CD4-positive, alpha-beta T cell (primary cell): ENCODE results near the gene INSIG1. TPM values are rescaled to one million over a fixed set of nuclear protein-coding genes. Genes with fewer than 3 reads are reported as not detected.
A peak's percentile ranks its signal among the peaks of the same experiment; 100 is the strongest.

Experiments used
- ATAC-seq: fragments of 200-7000 bp; cut with Tn5 transposase; one replicate; pipeline ENCODE4 v1.10.0; 2022; ENCODE audit warnings: mild to moderate bottlenecking; ENCODE audit not compliant: poor library complexity
- CTCF ChIA-PET: fragments of 350-600 bp; sonication (Branson Sonifier 250); formaldehyde crosslinking; loops from one replicate; lab custom pipeline; 2021; ENCODE audit warnings: antibody characterized with exemption, inconsistent platforms; lab: Charles Lee
- POLR2A ChIA-PET: fragments of 350-600 bp; sonication (Branson Sonifier 250); formaldehyde crosslinking; loops from one replicate; lab custom pipeline; 2021; ENCODE audit warnings: antibody characterized with exemption, inconsistent platforms; lab: Charles Lee
- DNase-seq, 14 experiments: peaks; one replicate each; pipeline ENCODE4 v3.0.0-alpha.2; 2013 to 2020; ENCODE audit warnings: mixed read lengths in 2 of 14
- H3K27ac ChIP-seq, 2 donors: one replicate each; pipeline versions ENCODE4 v1.5.1 to v1.7.0; 2013; ENCODE audit warnings: low read length in 2 of 2, low read depth in 1 of 2, mild to moderate bottlenecking in 1 of 2
- H3K27me3 ChIP-seq, 2 experiments: 1 replicate in 1 of 2; 2 replicates in 1 of 2; pipeline versions ENCODE4 v1.6.1 to v1.7.0; 2013; ENCODE audit warnings: low read length in 2 of 2, control low read depth in 1 of 2, mild to moderate bottlenecking in 1 of 2, moderate library complexity in 1 of 2; ENCODE audit not compliant: insufficient read depth in 2 of 2, control insufficient read depth in 1 of 2
- H3K36me3 ChIP-seq: one replicate; pipeline ENCODE4 v1.6.1; 2013; ENCODE audit warnings: low read length, control low read depth; ENCODE audit not compliant: insufficient read depth
- H3K4me1 ChIP-seq: one replicate; pipeline ENCODE4 v1.6.1; 2013; ENCODE audit warnings: low read length, control low read depth; ENCODE audit not compliant: insufficient read depth
- H3K4me3 ChIP-seq: one replicate; pipeline ENCODE4 v1.5.1; 2013; ENCODE audit warnings: mild to moderate bottlenecking, low read length, moderate library complexity
- H3K9me3 ChIP-seq, 2 experiments: 1 replicate in 1 of 2; 2 replicates in 1 of 2; pipeline versions ENCODE4 v1.6.1 to v1.7.0; 2013; ENCODE audit warnings: low read length in 2 of 2, mild to moderate bottlenecking in 2 of 2, control low read depth in 1 of 2, moderate library complexity in 1 of 2; ENCODE audit not compliant: control insufficient read depth in 1 of 2, insufficient read depth in 1 of 2
- H3K27ac Mint-ChIP-seq: one replicate; pipeline ENCODE4 v1.8.0; 2020; ENCODE audit warnings: mixed read lengths
- H3K27me3 Mint-ChIP-seq: one replicate; pipeline ENCODE4 v1.8.0; 2021; ENCODE audit warnings: mixed read lengths
- H3K36me3 Mint-ChIP-seq: one replicate; pipeline ENCODE4 v1.8.0; 2021; ENCODE audit warnings: low read depth, mixed read lengths
- H3K4me1 Mint-ChIP-seq: one replicate; pipeline ENCODE4 v1.8.0; 2021; ENCODE audit warnings: low read depth, mixed read lengths
- H3K4me3 Mint-ChIP-seq: one replicate; pipeline ENCODE4 v1.8.0; 2020; ENCODE audit warnings: mild to moderate bottlenecking, mixed read lengths
- H3K9me3 Mint-ChIP-seq: one replicate; pipeline ENCODE4 v1.8.0; 2020; ENCODE audit warnings: mixed read lengths
- CTCF ChIP-seq: fragments of 200-600 bp; IDR thresholded peaks from one replicate; pipeline ENCODE4 v1.8.0; 2022; ENCODE audit warnings: antibody characterized with exemption, mild to moderate bottlenecking
- intact Hi-C, 2 experiments: fragments of 100-400 bp; cut with DNase I in 1 of 2; cut with micrococcal nuclease in 1 of 2; formaldehyde crosslinking; loops; one replicate each; pipeline versions ENCODE4 v1.15.1 to v1.9.0; 2023 to 2025; cut with DNase I, micrococcal nuclease
- total RNA-seq, 174 experiments: library from RNA in 2 of 174; stranded (reverse) in 2 of 174; gene quantifications; one replicate each; pipeline ENCODE4 v1.2.3 and lab custom pipeline; 2021 to 2026

Gene INSIG1
- total RNA-seq, 2 experiments from 2014 or later = 58.1 to 60.9 TPM

DNA sequence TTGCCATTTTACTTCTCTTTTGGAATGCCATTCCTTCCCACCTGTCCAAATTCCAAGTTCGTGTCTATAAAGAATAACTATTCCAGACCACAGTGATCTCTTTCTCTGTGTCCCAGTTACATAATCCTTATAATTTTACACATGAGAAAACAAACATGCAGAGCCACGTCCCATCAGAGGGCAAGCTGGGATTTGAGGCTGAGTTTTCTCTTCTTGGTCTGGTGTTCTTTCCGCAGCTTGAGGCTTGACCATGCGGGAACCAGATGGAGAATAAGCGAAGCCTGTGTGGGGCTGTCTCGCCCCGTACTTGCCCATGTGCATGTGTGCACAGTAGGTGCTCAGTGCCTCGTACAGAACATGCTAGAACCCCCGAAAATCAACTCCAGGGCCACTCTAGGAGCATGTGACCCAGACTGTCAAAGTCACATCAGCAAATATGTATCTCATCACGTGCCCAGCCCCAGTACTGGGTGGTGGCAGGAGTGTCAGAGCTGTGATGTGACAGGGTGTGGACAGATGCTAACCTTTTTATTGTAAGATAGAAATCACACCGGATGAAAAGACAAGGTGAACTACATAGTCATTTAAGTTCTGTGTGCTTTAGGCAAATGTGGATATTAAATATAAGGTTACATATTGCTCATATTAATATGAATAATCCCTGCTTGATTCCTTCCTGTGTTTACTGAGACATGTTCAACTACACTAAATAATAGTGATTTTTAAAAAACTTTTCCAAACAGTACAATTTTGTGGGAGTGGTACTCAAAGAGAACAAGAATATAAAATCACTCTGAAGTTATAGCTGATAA is 3.2 kb downstream of the INSIG1 start:
- H3K36me3 ChIP-seq = peaks cover 51% of the 10 kb centered on the region
- peaks cover 39% of the 10 kb centered on the region for H3K4me1 ChIP-seq
- TF ChIP-seq CTCF = no peak
- Mint-ChIP-seq H3K9me3 (no peaks in the 10 kb centered on the region), H3K36me3 (peaks cover 60% of the 10 kb centered on the region), H3K4me3 (peak overlapping the region; percentile 32), H3K27me3 (no peaks in the 10 kb centered on the region), H3K4me1 (peaks cover 41% of the 10 kb centered on the region), H3K27ac (peak overlapping the region; percentile 89)
- H3K9me3 ChIP-seq = no peaks in the 10 kb centered on the region
- H3K27me3 ChIP-seq = no peaks in the 10 kb centered on the region
- CTCF ChIA-PET = interaction anchor here (1.1 to 6.7 kb wide), 3 partner anchors 44 to 96 kb away, joined by 3 to 57 read pairs (median 3); no protein-coding TSS in a partner anchor
- intact Hi-C loops = no loop called here
- POLR2A ChIA-PET = interaction anchor here (1.1 to 4.6 kb wide), 2 partner anchors 298 to 372 kb away, joined by 3 to 56 read pairs; partner anchors contain the start of gene PAXIP1
- peak in 2 of 14 experiments; percentile 43 to 47 for DNase-seq
- H3K27ac ChIP-seq = peak overlapping the region; percentile 13 to 84
- H3K4me3 ChIP-seq = no peak overlapping the region
- no peak for ATAC-seq

DNA sequence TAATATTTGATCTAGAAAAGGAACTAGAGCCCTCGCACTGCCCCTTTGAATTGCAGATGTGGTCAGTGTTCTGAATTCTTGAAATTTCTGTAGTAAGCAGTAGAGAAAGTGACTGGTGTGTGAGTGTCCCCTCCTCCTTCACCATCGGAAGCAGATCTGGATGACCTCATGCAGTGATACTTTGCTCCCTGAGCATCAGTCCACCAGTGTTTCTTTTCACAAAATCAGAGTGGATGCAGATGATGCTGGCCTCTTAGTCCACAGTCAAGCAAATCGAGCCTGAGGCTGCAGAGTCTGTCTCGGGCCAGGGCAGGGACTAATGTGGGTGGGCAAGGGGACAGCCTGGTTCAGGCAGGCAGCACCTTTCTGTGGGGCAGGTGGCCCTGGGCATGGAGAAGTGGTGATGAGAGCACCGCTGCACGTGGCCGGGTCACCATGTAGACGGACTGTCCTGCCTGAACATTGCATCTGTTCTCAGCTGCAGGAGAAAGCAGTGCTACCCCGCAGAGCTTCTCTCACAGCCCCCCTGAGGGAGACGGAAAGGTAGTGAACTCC is 5.4 kb downstream of the INSIG1 start:
- Histone ChIP-seq H3K27ac (no peak overlapping the region), H3K36me3 (peaks cover 70% of the 10 kb centered on the region), H3K27me3 (no peaks in the 10 kb centered on the region), H3K4me3 (no peak overlapping the region), H3K9me3 (no peaks in the 10 kb centered on the region), H3K4me1 (peaks cover 29% of the 10 kb centered on the region)
- Mint-ChIP-seq H3K9me3 (no peaks in the 10 kb centered on the region), H3K36me3 (peaks cover 78% of the 10 kb centered on the region), H3K4me3 (no peak overlapping the region), H3K4me1 (peaks cover 39% of the 10 kb centered on the region), H3K27ac (no peak overlapping the region), H3K27me3 (no peaks in the 10 kb centered on the region)
- DNase-seq (no peak), ATAC-seq (no peak)
- ChIA-PET POLR2A (no interaction called here), CTCF (interaction anchor here (1.6 kb wide), 1 partner anchor 42 kb away, joined by 4 read pairs; no protein-coding TSS in a partner anchor)
- intact Hi-C loops = no loop called here
- TF ChIP-seq CTCF = no peak

GRCh38 chr7:155303897-155304296 is 6.2 kb downstream of the INSIG1 start:
- Mint-ChIP-seq H3K4me3 (no peak overlapping the region), H3K4me1 (peaks cover 34% of the 10 kb centered on the region), H3K27me3 (no peaks in the 10 kb centered on the region), H3K36me3 (peaks cover 81% of the 10 kb centered on the region), H3K9me3 (no peaks in the 10 kb centered on the region), H3K27ac (no peak overlapping the region)
- ChIA-PET CTCF (interaction anchor here (0.7 to 1.6 kb wide), 3 partner anchors 21 to 103 kb away, joined by 4 to 5 read pairs (median 5); no protein-coding TSS in a partner anchor), POLR2A (no interaction called here)
- Histone ChIP-seq H3K27ac (no peak overlapping the region), H3K9me3 (no peaks in the 10 kb centered on the region), H3K4me3 (no peak overlapping the region), H3K36me3 (peaks cover 78% of the 10 kb centered on the region), H3K27me3 (no peaks in the 10 kb centered on the region), H3K4me1 (peaks cover 24% of the 10 kb centered on the region)
- no peak for TF ChIP-seq CTCF
- ATAC-seq (no peak), DNase-seq (no peak)
- intact Hi-C loops = no loop called here
